ENCODE measurements around the gene TMPO. TPM values are rescaled to one million over a fixed set of nuclear protein-coding genes. Genes with fewer than 3 reads are reported as not detected.
"Not testable (repeated sequence)": the region's sequence is repeated elsewhere in the genome, so short reads cannot be mapped to it uniquely, and the experiment has no call there.

The TMPO gene
- total RNA-seq, 1 donor from 2014 or later, result 178 TPM

DNA sequence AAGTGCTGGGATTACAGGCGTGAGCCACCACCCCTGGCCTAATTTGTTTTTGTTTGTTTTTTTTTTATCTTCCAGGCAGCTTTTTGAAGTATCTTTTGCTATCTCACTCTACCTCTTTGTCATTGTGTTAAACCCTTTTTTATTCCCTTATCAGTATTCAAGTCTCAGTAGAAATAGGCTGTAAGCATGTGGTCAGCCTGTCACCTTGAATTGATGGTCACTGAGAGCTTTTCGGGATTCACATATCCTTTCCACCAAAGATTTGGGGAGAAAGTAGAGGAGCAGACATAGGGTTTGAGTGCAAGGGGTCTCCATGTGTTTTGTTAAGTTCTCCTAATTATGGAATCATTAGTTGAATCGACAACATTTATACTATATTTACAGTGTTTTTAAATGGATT is 36.4 kb downstream of the TMPO start:
- H3K9me3 Mint-ChIP-seq, result no peaks in the 10 kb centered on the region
- TF ChIP-seq, protein P1, sequence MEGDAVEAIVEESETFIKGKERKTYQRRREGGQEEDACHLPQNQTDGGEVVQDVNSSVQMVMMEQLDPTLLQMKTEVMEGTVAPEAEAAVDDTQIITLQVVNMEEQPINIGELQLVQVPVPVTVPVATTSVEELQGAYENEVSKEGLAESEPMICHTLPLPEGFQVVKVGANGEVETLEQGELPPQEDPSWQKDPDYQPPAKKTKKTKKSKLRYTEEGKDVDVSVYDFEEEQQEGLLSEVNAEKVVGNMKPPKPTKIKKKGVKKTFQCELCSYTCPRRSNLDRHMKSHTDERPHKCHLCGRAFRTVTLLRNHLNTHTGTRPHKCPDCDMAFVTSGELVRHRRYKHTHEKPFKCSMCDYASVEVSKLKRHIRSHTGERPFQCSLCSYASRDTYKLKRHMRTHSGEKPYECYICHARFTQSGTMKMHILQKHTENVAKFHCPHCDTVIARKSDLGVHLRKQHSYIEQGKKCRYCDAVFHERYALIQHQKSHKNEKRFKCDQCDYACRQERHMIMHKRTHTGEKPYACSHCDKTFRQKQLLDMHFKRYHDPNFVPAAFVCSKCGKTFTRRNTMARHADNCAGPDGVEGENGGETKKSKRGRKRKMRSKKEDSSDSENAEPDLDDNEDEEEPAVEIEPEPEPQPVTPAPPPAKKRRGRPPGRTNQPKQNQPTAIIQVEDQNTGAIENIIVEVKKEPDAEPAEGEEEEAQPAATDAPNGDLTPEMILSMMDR (conservative IDR thresholded peaks at IDR 0.05), result no peak
- H3K4me1 Mint-ChIP-seq (ENCODE audit: unreplicated experiment), result no peaks in the 10 kb centered on the region
- peaks cover 31% of the 10 kb centered on the region for H3K36me3 Mint-ChIP-seq
- no peak overlapping the region for H3K4me3 Mint-ChIP-seq
- H3K27me3 Mint-ChIP-seq, result no peaks in the 10 kb centered on the region
- no peak for DNase-seq (ENCODE audit: extremely low spot score, unreplicated experiment)
- H3K27ac Mint-ChIP-seq, result no peak overlapping the region

DNA sequence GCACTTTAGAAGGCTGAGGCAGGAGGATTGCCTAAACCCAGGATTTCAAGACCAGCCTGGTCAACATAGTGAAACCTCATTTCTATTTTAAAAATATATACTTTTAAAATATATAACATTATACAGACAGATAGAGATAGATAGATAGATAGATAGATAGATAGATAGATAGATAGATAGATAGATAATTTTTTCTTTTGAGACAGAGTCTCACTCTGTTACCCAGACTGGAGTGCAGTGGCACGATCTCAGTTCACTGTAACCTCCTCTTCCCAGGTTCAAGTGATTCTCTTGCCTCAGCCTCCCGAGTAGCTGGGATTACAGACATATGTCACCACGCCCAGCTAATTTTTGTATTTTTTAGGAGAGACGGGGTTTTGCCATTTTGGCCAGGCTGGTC is 42.7 kb downstream of the TMPO start:
- not testable (repeated sequence) for H3K4me1 Mint-ChIP-seq (ENCODE audit: unreplicated experiment); H3K27me3 Mint-ChIP-seq; H3K9me3 Mint-ChIP-seq; H3K36me3 Mint-ChIP-seq; H3K27ac Mint-ChIP-seq; DNase-seq (ENCODE audit: extremely low spot score, unreplicated experiment); H3K4me3 Mint-ChIP-seq

DNA sequence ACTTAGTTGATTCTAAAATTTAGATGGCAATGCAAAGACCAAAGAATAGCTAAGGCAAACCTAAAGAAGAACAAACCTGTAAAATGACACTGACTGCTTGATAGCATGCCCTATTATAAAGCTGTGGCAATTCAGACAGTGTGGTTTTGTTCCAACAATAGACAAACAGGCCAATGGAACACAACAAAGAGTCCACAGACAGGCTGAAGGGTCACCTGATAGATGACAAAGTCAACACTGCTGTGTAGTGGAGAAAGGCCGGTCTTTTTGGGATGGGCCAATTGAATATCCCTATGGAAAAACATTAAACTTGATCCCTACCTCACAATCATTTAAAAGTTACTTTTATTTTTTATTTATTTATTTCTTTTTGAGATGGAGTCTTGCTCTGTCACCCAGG is 44.3 kb downstream of the TMPO start:
- no peaks in the 10 kb centered on the region for H3K4me1 Mint-ChIP-seq (ENCODE audit: unreplicated experiment)
- H3K36me3 Mint-ChIP-seq, result no peaks in the 10 kb centered on the region
- no peaks in the 10 kb centered on the region for H3K9me3 Mint-ChIP-seq
- DNase-seq (ENCODE audit: extremely low spot score, unreplicated experiment), result no peak
- H3K4me3 Mint-ChIP-seq, result no peak overlapping the region
- H3K27me3 Mint-ChIP-seq, result no peaks in the 10 kb centered on the region
- TF ChIP-seq, protein P1 (conservative IDR thresholded peaks at IDR 0.05), result no peak
- H3K27ac Mint-ChIP-seq, result no peak overlapping the region

DNA sequence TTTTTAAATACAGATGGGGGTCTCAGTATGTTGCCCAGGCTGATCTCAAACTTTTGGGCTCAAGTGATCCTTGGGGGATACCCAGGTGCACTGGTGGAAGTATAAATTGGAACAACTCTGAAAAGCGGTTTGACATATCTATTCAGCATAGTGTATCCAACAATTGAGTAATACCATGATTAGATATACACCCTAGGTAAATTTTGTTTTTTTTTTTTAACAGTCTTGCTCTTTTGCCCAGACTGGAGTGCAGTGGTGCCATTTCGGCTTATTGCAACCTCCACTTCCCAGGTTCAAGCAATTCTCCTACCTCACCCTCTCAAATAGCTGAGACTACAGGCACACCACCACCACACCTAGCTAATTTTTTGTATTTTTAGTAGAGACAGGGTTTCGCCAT is 46.5 kb downstream of the TMPO start:
- no peaks in the 10 kb centered on the region for H3K36me3 Mint-ChIP-seq
- peaks cover 2% of the 10 kb centered on the region for H3K9me3 Mint-ChIP-seq
- peaks cover 2% of the 10 kb centered on the region for H3K27me3 Mint-ChIP-seq
- H3K27ac Mint-ChIP-seq, result no peak overlapping the region
- DNase-seq (ENCODE audit: extremely low spot score, unreplicated experiment), result no peak
- no peak overlapping the region for H3K4me3 Mint-ChIP-seq
- TF ChIP-seq, protein P1 (conservative IDR thresholded peaks at IDR 0.05), result no peak
- H3K4me1 Mint-ChIP-seq (ENCODE audit: unreplicated experiment), result peaks cover 3% of the 10 kb centered on the region

DNA sequence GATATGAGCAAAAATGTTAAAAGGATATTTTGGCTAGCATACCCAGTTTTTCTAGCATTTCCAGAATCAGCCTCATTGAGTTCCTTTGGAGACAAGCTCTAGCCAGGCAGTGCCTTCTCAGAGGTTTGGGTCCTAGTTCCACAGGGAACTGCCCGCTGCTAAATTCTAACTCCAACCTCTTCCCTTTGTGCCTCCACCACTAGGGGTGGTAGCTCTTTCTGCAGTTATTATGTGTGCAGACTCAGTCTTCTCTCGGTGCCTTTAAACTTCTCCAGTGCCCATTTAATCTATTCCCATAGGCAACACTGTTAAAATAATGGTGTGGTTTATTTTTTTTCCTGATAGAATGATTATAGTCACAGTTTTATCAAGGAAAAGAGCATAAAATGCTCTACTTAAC is 56.6 kb downstream of the TMPO start:
- DNase-seq (ENCODE audit: extremely low spot score, unreplicated experiment), result no peak
- Mint-ChIP-seq H3K27ac (no peak overlapping the region), H3K4me1 (ENCODE audit: unreplicated experiment) (peaks cover under 1% of the 10 kb centered on the region), H3K9me3 (peaks cover under 1% of the 10 kb centered on the region), H3K27me3 (no peaks in the 10 kb centered on the region), H3K36me3 (no peaks in the 10 kb centered on the region), H3K4me3 (no peak overlapping the region)
- TF ChIP-seq, protein P1 (conservative IDR thresholded peaks at IDR 0.05), result peak; percentile 55

DNA sequence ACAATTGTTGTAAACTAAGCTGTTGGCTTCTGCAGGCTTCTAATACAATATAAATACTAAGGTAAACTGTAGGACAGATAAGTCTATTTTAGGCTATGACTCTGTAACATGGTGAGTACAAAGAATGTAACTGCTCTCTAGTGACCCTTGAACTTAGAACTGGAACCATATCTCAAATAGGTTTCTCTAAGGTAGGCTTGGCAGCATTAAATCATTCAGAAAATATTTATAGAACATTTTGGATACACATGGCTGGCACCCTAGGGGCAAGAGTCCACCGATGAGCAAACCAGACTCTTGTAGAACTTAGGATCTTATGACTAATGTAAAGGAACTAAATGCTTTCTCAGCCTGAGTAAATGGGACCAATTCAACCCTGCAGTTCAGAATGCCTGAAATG is 58.7 kb downstream of the TMPO start:
- Mint-ChIP-seq H3K4me1 (ENCODE audit: unreplicated experiment) (no peaks in the 10 kb centered on the region), H3K27ac (peak overlapping the region; percentile 30), H3K36me3 (no peaks in the 10 kb centered on the region), H3K9me3 (no peaks in the 10 kb centered on the region), H3K27me3 (no peaks in the 10 kb centered on the region), H3K4me3 (no peak overlapping the region)
- TF ChIP-seq, protein P1 (conservative IDR thresholded peaks at IDR 0.05), result no peak
- no peak for DNase-seq (ENCODE audit: extremely low spot score, unreplicated experiment)
